H1 (cell line): Measurements from ENCODE around the gene TSPOAP1. TPM values are rescaled to one million over a fixed set of nuclear protein-coding genes. Genes with fewer than 3 reads are reported as not detected.

Source experiments
- CTCF ChIA-PET: fragments of 300-600 bp; sonication (Branson Sonifier 250); formaldehyde crosslinking; loops from one replicate; lab custom pipeline; 2021; ENCODE audit not compliant: partially characterized antibody; lab: Charles Lee
- POLR2A ChIA-PET: fragments of 300-600 bp; sonication (Branson Sonifier 250); formaldehyde crosslinking; loops from one replicate; lab custom pipeline; 2021; ENCODE audit warnings: inconsistent platforms; ENCODE audit not compliant: partially characterized antibody; lab: Charles Lee
- DNase-seq, 2 experiments: peaks; one replicate each; pipeline versions ENCODE4 v3.0.0 to v3.0.0-alpha.2; 2010 to 2022; ENCODE audit warnings: low spot score in 2 of 2, low read depth in 1 of 2, mixed read lengths in 1 of 2
- FAIRE-seq: peaks from 2 replicates; lab custom pipeline; 2011; peaks lifted over from hg19 to GRCh38; lab: Jason Lieb, UNC
- H2AFZ ChIP-seq: 2 replicates; pipeline ENCODE4 v1.8.1; 2012; ENCODE audit warnings: low read length, inconsistent platforms
- H2AK5ac ChIP-seq: 2 replicates; pipeline ENCODE4 v1.6.1; 2013; ENCODE audit warnings: low read depth, low read length
- H2BK120ac ChIP-seq: replicated peaks from 2 replicates; pipeline ENCODE3; 2013; ENCODE audit warnings: low read depth, low read length, inconsistent platforms
- H2BK12ac ChIP-seq: 2 replicates; pipeline ENCODE4 v1.6.1; 2013; ENCODE audit warnings: low read depth, low read length
- H2BK15ac ChIP-seq: 2 replicates; pipeline ENCODE4 v1.6.1; 2013; ENCODE audit warnings: low read length
- H2BK20ac ChIP-seq: 2 replicates; pipeline ENCODE4 v1.6.1; 2013; ENCODE audit warnings: low read length
- H2BK5ac ChIP-seq: 2 replicates; pipeline ENCODE4 v1.6.1; 2013; ENCODE audit warnings: low read depth, low read length
- H3K14ac ChIP-seq: 2 replicates; pipeline ENCODE4 v1.6.1; 2013; ENCODE audit warnings: inconsistent platforms; ENCODE audit not compliant: insufficient read length
- H3K18ac ChIP-seq: 2 replicates; pipeline ENCODE4 v1.6.1; 2013; ENCODE audit warnings: low read length; ENCODE audit errors: extremely low read depth
- H3K23ac ChIP-seq: 2 replicates; pipeline ENCODE4 v1.6.1; 2013; ENCODE audit warnings: inconsistent platforms; ENCODE audit not compliant: insufficient read length
- H3K23me2 ChIP-seq: 2 replicates; pipeline ENCODE4 v1.6.1; 2013; ENCODE audit warnings: low read depth, low read length
- H3K27ac ChIP-seq: 2 replicates; pipeline ENCODE4 v1.6.1; 2011; ENCODE audit warnings: low read depth, low read length, inconsistent platforms
- H3K27me3 ChIP-seq, 4 experiments: replicated peaks in 1 of 4; 1 replicate in 1 of 4; 2 replicates in 3 of 4; pipeline versions ENCODE4 v1.6.1 to v1.8.1; 2011 to 2013; ENCODE audit warnings: low read length in 3 of 4, mild to moderate bottlenecking in 3 of 4, inconsistent platforms in 2 of 4, mixed read lengths in 2 of 4, moderate library complexity in 1 of 4; ENCODE audit not compliant: control insufficient read depth in 3 of 4, insufficient read depth in 3 of 4; ENCODE audit errors: extremely low read depth in 1 of 4
- H3K36me3 ChIP-seq, 4 experiments: 2 replicates each; pipeline versions ENCODE4 v1.6.1 to v1.8.1; 2011 to 2013; ENCODE audit warnings: mild to moderate bottlenecking in 4 of 4, low read length in 3 of 4, moderate library complexity in 2 of 4, control low read depth in 1 of 4, inconsistent platforms in 1 of 4; ENCODE audit not compliant: insufficient read depth in 4 of 4, control insufficient read depth in 2 of 4
- H3K4ac ChIP-seq: replicated peaks from 2 replicates; pipeline ENCODE3; 2013; ENCODE audit warnings: low read length, low read depth, mixed read lengths, inconsistent platforms; ENCODE audit not compliant: insufficient read length
- H3K4me1 ChIP-seq, 4 experiments: replicated peaks in 1 of 4; 1 replicate in 1 of 4; 2 replicates in 3 of 4; pipeline versions ENCODE4 v1.6.1 to v1.8.1; 2011 to 2013; ENCODE audit warnings: low read length in 3 of 4, inconsistent platforms in 2 of 4, mixed read lengths in 1 of 4; ENCODE audit not compliant: insufficient read depth in 4 of 4, control insufficient read depth in 3 of 4
- H3K4me2 ChIP-seq, 2 experiments: 2 replicates each; pipeline versions ENCODE4 v1.6.1 to v1.8.1; 2011 to 2013; ENCODE audit warnings: low read depth in 2 of 2, low read length in 2 of 2, control low read depth in 1 of 2, inconsistent platforms in 1 of 2, mild to moderate bottlenecking in 1 of 2; ENCODE audit not compliant: insufficient read depth in 1 of 2
- H3K4me3 ChIP-seq, 4 experiments: fragments of 200-600, 300-600 bp in 1 of 4; sonication (generic), shearing (Covaris generic), sonication (Bioruptor Twin) in 1 of 4; 2 replicates each; pipeline versions ENCODE4 v1.5.1 to v1.8.1; 2011 to 2016; ENCODE audit warnings: low read length in 4 of 4, low read depth in 3 of 4, control low read depth in 2 of 4, inconsistent platforms in 2 of 4, mild to moderate bottlenecking in 2 of 4, mixed read lengths in 1 of 4, moderate library complexity in 1 of 4; ENCODE audit not compliant: insufficient read depth in 2 of 4; ENCODE audit errors: extremely low read depth in 1 of 4
- H3K56ac ChIP-seq: replicated peaks from 2 replicates; pipeline ENCODE3; 2013; ENCODE audit warnings: low read depth, mild to moderate bottlenecking, mixed read lengths, low read length, inconsistent platforms; ENCODE audit not compliant: insufficient read length
- H3K79me1 ChIP-seq: 2 replicates; pipeline ENCODE4 v1.6.1; 2013; ENCODE audit warnings: low read depth, low read length, control low read depth
- H3K79me2 ChIP-seq, 2 experiments: 2 replicates each; pipeline versions ENCODE4 v1.6.1 to v1.8.1; 2012 to 2013; ENCODE audit warnings: low read length in 2 of 2, mild to moderate bottlenecking in 2 of 2, inconsistent platforms in 1 of 2; ENCODE audit not compliant: insufficient read depth in 2 of 2, control insufficient read depth in 1 of 2
- H3K9ac ChIP-seq, 4 experiments: replicated peaks in 1 of 4; 1 replicate in 1 of 4; 2 replicates in 3 of 4; pipeline versions ENCODE4 v1.6.1 to v1.8.1; 2011 to 2013; ENCODE audit warnings: low read depth in 3 of 4, low read length in 3 of 4, control low read depth in 2 of 4, mild to moderate bottlenecking in 2 of 4, moderate library complexity in 2 of 4, inconsistent platforms in 1 of 4; ENCODE audit errors: extremely low read depth in 1 of 4
- H3K9me3 ChIP-seq, 2 experiments: 2 replicates each; pipeline versions ENCODE4 v1.6.1 to v1.8.1; 2012 to 2013; ENCODE audit warnings: mild to moderate bottlenecking in 2 of 2, moderate library complexity in 2 of 2, control low read depth in 1 of 2, inconsistent platforms in 1 of 2, low read depth in 1 of 2, low read length in 1 of 2, mixed read lengths in 1 of 2; ENCODE audit not compliant: insufficient read depth in 2 of 2
- H4K20me1 ChIP-seq, 2 experiments: replicated peaks in 1 of 2; 2 replicates each; pipeline versions ENCODE3 to v1.8.1; 2011 to 2013; ENCODE audit warnings: inconsistent platforms in 2 of 2, low read length in 2 of 2, mild to moderate bottlenecking in 1 of 2; ENCODE audit not compliant: insufficient read depth in 2 of 2, control insufficient read depth in 1 of 2
- H4K5ac ChIP-seq: 2 replicates; pipeline ENCODE4 v1.6.1; 2013; ENCODE audit warnings: low read length, low read depth, mixed read lengths, inconsistent platforms; ENCODE audit not compliant: insufficient read length
- H4K8ac ChIP-seq: 2 replicates; pipeline ENCODE4 v1.8.0; 2013; ENCODE audit warnings: mild to moderate bottlenecking, moderate library complexity, low read length, inconsistent platforms; ENCODE audit not compliant: insufficient read depth; ENCODE audit errors: extremely low read depth
- H4K91ac ChIP-seq: replicated peaks from 2 replicates; pipeline ENCODE3; 2013; ENCODE audit warnings: low read length, mixed read lengths, inconsistent platforms; ENCODE audit not compliant: insufficient read length
- BRCA1 ChIP-seq: IDR thresholded peaks from 2 replicates; pipeline ENCODE4 v1.6.1; 2012; ENCODE audit warnings: low read depth, low read length, improper control_type of control experiment
- HDAC2 ChIP-seq, 2 experiments: fragments of 300-600 bp in 1 of 2; sonication (generic) in 1 of 2; IDR thresholded peaks; 2 replicates each; pipeline ENCODE4 v1.6.1; 2011 to 2012; ENCODE audit warnings: low read depth in 2 of 2, low read length in 2 of 2, mild to moderate bottlenecking in 2 of 2, moderate library complexity in 2 of 2, borderline replicate concordance in 1 of 2, inconsistent platforms in 1 of 2
- whole genome bisulfite sequencing, 2 experiments: shearing (Covaris generic) in 1 of 2; methylation state at CpG; one replicate each; pipeline versions ENCODE4 v1.1.6 to v1.1.7; 2013 to 2015; ENCODE audit warnings: low lambda C conversion rate in 2 of 2, mixed read lengths in 2 of 2, inconsistent platforms in 1 of 2, low coverage in 1 of 2, missing lambda C conversion rate in 1 of 2; ENCODE audit not compliant: insufficient replicate concordance in 2 of 2, insufficient coverage in 1 of 2, insufficient read length in 1 of 2; ENCODE audit errors: extremely low coverage in 1 of 2, missing lambda C conversion rate in 1 of 2; 5-methylcytosine and 5-hydroxymethylcytosine counted together
- polyA plus RNA-seq, 7 experiments: library from polyadenylated mRNA; depleted of rRNA in 3 of 7; stranded (reverse) in 5 of 7; unstranded in 2 of 7; fragments of >200 nt in 5 of 7; fragments of 200-250 nt in 2 of 7; gene quantifications; 1 replicate in 5 of 7; 2 replicates in 1 of 7; 4 replicates in 1 of 7; pipeline versions ENCODE4 v1.2.1 to v1.2.3, GENCODE V29; 2011 to 2013; ENCODE audit warnings: missing spikeins in 2 of 7, mixed read lengths in 2 of 7
- total RNA-seq: library from RNA; stranded (reverse); fragmentation: NEBNext Ultra II Directional; extraction: Animal tissue kit (Norgen Biotek cat#: 25700); gene quantifications from 2 replicates; pipeline ENCODE4 v1.2.1, GENCODE V29; 2021

TSPOAP1 gene
- total and polyA plus RNA-seq, 2 of the 8 experiments (the other 6 are each of a cell fraction or from before 2014, with no cell fraction given) = 7.6 to 9.2 TPM

DNA sequence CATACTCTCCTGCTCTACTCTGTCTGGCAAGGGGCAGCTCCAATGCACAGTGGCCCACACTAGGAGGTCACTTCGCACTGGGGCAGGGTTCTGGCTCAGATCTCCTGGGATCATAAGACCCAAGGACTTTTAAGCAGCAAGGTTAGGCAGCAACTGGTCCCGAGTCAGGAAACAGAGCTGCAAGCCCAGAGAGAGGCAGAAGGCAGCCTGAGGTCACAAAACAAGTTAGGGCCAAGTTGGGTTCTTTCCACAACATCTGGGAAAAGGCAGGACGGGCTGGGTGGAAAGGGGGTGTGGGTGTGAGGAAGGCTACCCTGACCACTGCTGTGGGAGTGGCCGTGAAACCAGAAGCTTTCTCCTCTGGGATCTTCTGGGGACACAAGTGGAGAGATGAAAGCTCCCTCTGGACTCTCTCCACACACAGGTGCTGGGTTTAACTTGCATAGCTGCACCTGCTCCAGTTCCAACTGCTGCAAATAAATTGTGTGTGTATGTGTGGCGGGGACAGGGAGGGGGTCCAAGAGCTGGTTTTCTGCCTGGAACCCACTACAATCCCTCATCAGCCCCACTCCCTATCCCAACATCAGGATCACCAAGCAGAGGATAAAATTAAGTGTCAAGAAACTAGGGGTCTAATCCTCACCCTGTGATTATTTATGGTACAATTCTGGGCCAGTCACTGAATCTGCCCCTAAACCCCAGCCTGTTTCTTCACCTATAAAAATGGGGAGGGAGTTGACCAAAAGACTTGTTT lies 8.0 kb upstream of the TSPOAP1 start:
- H2AK5ac ChIP-seq = peak overlapping the region; percentile 59; the same call in 1 of the 2 replicates
- no peak overlapping the region for H3K9ac ChIP-seq
- no peaks in the 10 kb centered on the region for H3K9me3 ChIP-seq
- no peak overlapping the region for H3K4ac ChIP-seq
- H2AFZ ChIP-seq = no peak overlapping the region
- no peaks in the 10 kb centered on the region for H3K79me2 ChIP-seq
- TF ChIP-seq HDAC2 (IDR thresholded peaks at IDR 0.05; ENCODE audit: borderline replicate concordance in 1 of 2, low read depth in 2 of 2, low read length in 2 of 2) (no peak), BRCA1 (no peak)
- H3K23me2 ChIP-seq = no peaks in the 10 kb centered on the region
- POLR2A ChIA-PET = interaction anchor here (1.1 to 11.3 kb wide), 7 partner anchors 8 to 111 kb away, joined by 3 to 149 read pairs (median 9); partner anchors contain the start of genes SUPT4H1 and TSPOAP1
- H2BK12ac ChIP-seq = peak overlapping the region; percentile 96
- H3K4me1 ChIP-seq = peaks cover 4 to 31% (median 22%) of the 10 kb centered on the region in 4 experiments
- H2BK20ac ChIP-seq = peak overlapping the region; percentile 53; the same call in 1 of the 2 replicates
- no peak overlapping the region for H3K23ac ChIP-seq
- H3K79me1 ChIP-seq = no peaks in the 10 kb centered on the region
- H3K18ac ChIP-seq = peak overlapping the region; percentile 53
- H4K20me1 ChIP-seq = no peaks in the 10 kb centered on the region
- no peaks in the 10 kb centered on the region for H3K36me3 ChIP-seq
- no peak overlapping the region for H3K4me2 ChIP-seq
- FAIRE-seq (no peak), DNase-seq (no peak)
- no peak overlapping the region for H3K4me3 ChIP-seq
- H2BK15ac ChIP-seq = peak overlapping the region; percentile 95
- peak overlapping the region; percentile 8; the same call in 1 of the 2 replicates for H2BK5ac ChIP-seq
- no peak overlapping the region for H3K14ac ChIP-seq
- 89% methylated on average over 5 of the region's 5 CpGs; no CpG with 5 or more reads in 1 of the 2 experiments for WGBS, 2 experiments
- H3K27ac ChIP-seq = no peak overlapping the region
- H4K5ac ChIP-seq = no peak overlapping the region
- peaks cover 0 to 2% (median 0%) of the 10 kb centered on the region in 4 experiments; a peak in 3 of 7 replicates for H3K27me3 ChIP-seq
- H2BK120ac ChIP-seq = no peak overlapping the region
- H4K8ac ChIP-seq = no peak overlapping the region
- CTCF ChIA-PET = interaction anchor here (0.6 to 18.5 kb wide), 14 partner anchors 9 to 110 kb away, joined by 3 to 384 read pairs (median 4); partner anchors contain the start of genes RNF43, SUPT4H1 and TSPOAP1
- H4K91ac ChIP-seq = peak overlapping the region; percentile 78
- no peak overlapping the region for H3K56ac ChIP-seq
